Measurements from ENCODE around the gene CLN5.
"Not testable (repeated sequence)": the region's sequence is repeated elsewhere in the genome, so short reads cannot be mapped to it uniquely, and the experiment has no call there.

The CLN5 gene

GRCh38 chr13:76991796-76992547 lies at the start of gene CLN5:
Gene CLN5, plus strand, starts transcription at chr13:76992081. Its CDS starts 18 bp downstream, at chr13:76992099.
- DNase-seq (ENCODE audit: low spot score) = peak; percentile 89

GRCh38 chr13:76942363-76942762 lies 49.5 kb upstream of the CLN5 start:
- no peak for DNase-seq (ENCODE audit: low spot score)

GRCh38 chr13:76943646-76944045 lies 48.2 kb upstream of the CLN5 start:
- DNase-seq (ENCODE audit: low spot score) = no peak

- no peak for DNase-seq (ENCODE audit: low spot score)
These were observed 47.4 kb upstream of the CLN5 start for GRCh38 chr13:76944456-76944855.

- DNase-seq (ENCODE audit: low spot score) = no peak
These were observed 43.7 kb upstream of the CLN5 start, which contains the start of gene ACOD1 for GRCh38 chr13:76948149-76948548. Gene ACOD1, plus strand, starts transcription at chr13:76948511. Its CDS starts 48 bp downstream, at chr13:76948559.

- no peak for DNase-seq (ENCODE audit: low spot score)
These were observed 41.8 kb upstream of the CLN5 start for GRCh38 chr13:76950101-76950500.

GRCh38 chr13:76953968-76954367 lies 37.9 kb upstream of the CLN5 start:
- peak; percentile 52 for DNase-seq (ENCODE audit: low spot score)

- DNase-seq (ENCODE audit: low spot score) = no peak
These were observed 37.3 kb upstream of the CLN5 start for GRCh38 chr13:76954538-76954937.

- DNase-seq (ENCODE audit: low spot score) = no peak
These were observed 36.7 kb upstream of the CLN5 start for GRCh38 chr13:76955193-76955592.

- DNase-seq (ENCODE audit: low spot score) = no peak
These were observed 36.2 kb upstream of the CLN5 start for GRCh38 chr13:76955661-76956060.

GRCh38 chr13:76958841-76959432 lies 32.9 kb upstream of the CLN5 start:
- DNase-seq (ENCODE audit: low spot score) = no peak

- DNase-seq (ENCODE audit: low spot score) = not testable (repeated sequence)
These were observed 32.1 kb upstream of the CLN5 start for GRCh38 chr13:76959734-76960133.

GRCh38 chr13:76965759-76966421 lies 26.0 kb upstream of the CLN5 start:
- DNase-seq (ENCODE audit: low spot score) = no peak

- DNase-seq (ENCODE audit: low spot score) = no peak
These were observed 24.9 kb upstream of the CLN5 start for GRCh38 chr13:76967031-76967430.

GRCh38 chr13:76968041-76968440 lies 23.8 kb upstream of the CLN5 start:
- DNase-seq (ENCODE audit: low spot score) = no peak

- DNase-seq (ENCODE audit: low spot score) = no peak
These were observed 22.2 kb upstream of the CLN5 start for GRCh38 chr13:76969488-76970365.

GRCh38 chr13:76971215-76971614 lies 20.7 kb upstream of the CLN5 start:
- no peak for DNase-seq (ENCODE audit: low spot score)

- DNase-seq (ENCODE audit: low spot score) = no peak
These were observed 19.7 kb upstream of the CLN5 start for GRCh38 chr13:76971851-76972829.

GRCh38 chr13:76973920-76974617 lies 17.8 kb upstream of the CLN5 start:
- DNase-seq (ENCODE audit: low spot score) = no peak

GRCh38 chr13:76974618-76974975 lies 17.3 kb upstream of the CLN5 start:
- DNase-seq (ENCODE audit: low spot score) = no peak

Measured in pons (tissue), 1 donor.